ENCODE measurements around the gene FOXN3. TPM values are rescaled to one million over a fixed set of nuclear protein-coding genes. Genes with fewer than 3 reads are reported as not detected.

Gene FOXN3
- polyA plus RNA-seq, 1 of the 3 experiments (the other 2 are of a cell fraction), result 9.8 TPM

DNA sequence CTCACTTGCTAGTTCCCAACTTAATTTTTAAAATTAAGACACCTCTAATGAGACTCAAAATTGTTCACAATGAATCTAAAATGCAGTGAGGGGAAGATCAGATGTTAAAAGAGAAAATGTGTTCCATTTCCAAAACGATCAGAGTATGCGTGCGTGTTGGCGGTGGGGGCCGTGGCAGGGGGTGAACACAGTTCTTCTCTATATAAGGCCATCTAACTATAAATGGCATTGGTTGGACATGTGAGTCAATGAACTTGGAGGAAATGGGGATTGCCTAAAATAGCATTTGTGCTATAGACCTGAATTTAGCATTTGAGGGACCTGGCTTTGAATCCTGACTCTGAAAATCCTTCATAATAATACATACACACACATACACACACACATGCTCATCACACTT is 149.4 kb downstream of the FOXN3 start (continued):
- no peak for TF ChIP-seq MEF2A (IDR thresholded peaks at IDR 0.05; ENCODE audit: borderline replicate concordance, low read depth)

DNA sequence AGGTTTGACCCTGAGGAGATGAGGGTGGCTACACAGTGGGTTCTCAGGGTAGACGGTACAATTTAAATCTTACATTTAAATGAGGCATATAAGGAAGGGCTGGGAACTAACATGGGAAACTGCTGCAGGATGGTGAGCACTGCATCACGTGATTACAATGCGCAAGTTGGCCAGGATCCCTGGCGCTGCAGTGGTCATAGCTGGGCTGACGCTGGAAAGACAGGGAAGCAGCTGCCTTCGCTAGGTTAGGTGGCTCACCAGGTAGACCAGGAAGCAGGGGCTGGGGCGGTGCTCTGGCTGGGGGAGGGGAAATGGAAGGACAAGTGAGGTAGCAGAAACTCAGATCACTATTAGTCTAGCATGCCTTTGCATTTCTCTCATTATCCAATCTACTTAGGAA is 149.9 kb downstream of the FOXN3 start:
- POLR2A ChIA-PET, result no interaction called here
- no peaks in the 10 kb centered on the region for H3K9me2 ChIP-seq
- no peaks in the 10 kb centered on the region for H3K36me3 ChIP-seq (replicated peaks in 1 of 2; ENCODE audit: control insufficient read depth in 1 of 2, insufficient read depth in 2 of 2, low read length in 1 of 2)
- no peaks in the 10 kb centered on the region for H3K27me3 ChIP-seq (ENCODE audit: insufficient read depth)
- CTCF ChIA-PET, result no interaction called here
- peaks cover 4 to 23% of the 10 kb centered on the region in 2 experiments; a peak in 1 of 4 replicates for H3K4me1 ChIP-seq (ENCODE audit: control insufficient read depth in 1 of 2, insufficient read depth in 2 of 2, low read depth in 1 of 2, low read length in 1 of 2)
- TF ChIP-seq MXI1 (IDR thresholded peaks at IDR 0.05; ENCODE audit: low read depth, low read length), result no peak
- TF ChIP-seq, protein P1, sequence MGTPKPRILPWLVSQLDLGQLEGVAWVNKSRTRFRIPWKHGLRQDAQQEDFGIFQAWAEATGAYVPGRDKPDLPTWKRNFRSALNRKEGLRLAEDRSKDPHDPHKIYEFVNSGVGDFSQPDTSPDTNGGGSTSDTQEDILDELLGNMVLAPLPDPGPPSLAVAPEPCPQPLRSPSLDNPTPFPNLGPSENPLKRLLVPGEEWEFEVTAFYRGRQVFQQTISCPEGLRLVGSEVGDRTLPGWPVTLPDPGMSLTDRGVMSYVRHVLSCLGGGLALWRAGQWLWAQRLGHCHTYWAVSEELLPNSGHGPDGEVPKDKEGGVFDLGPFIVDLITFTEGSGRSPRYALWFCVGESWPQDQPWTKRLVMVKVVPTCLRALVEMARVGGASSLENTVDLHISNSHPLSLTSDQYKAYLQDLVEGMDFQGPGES (IDR thresholded peaks at IDR 0.05; ENCODE audit: low read depth, low read length), result no peak
- TF ChIP-seq CHD2 (IDR thresholded peaks at IDR 0.05; ENCODE audit: low read length, partially characterized antibody), result no peak
- TF ChIP-seq, protein P2, sequence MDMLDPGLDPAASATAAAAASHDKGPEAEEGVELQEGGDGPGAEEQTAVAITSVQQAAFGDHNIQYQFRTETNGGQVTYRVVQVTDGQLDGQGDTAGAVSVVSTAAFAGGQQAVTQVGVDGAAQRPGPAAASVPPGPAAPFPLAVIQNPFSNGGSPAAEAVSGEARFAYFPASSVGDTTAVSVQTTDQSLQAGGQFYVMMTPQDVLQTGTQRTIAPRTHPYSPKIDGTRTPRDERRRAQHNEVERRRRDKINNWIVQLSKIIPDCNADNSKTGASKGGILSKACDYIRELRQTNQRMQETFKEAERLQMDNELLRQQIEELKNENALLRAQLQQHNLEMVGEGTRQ (IDR thresholded peaks at IDR 0.05; ENCODE audit: borderline replicate concordance, low read depth, low read length), result no peak
- TF ChIP-seq MEF2A (IDR thresholded peaks at IDR 0.05; ENCODE audit: borderline replicate concordance, low read depth), result no peak
- TF ChIP-seq NFIC (IDR thresholded peaks at IDR 0.05; ENCODE audit: borderline replicate concordance), result no peak
- no peak for TF ChIP-seq ELF1 (IDR thresholded peaks at IDR 0.05)
- TF ChIP-seq, protein P3, sequence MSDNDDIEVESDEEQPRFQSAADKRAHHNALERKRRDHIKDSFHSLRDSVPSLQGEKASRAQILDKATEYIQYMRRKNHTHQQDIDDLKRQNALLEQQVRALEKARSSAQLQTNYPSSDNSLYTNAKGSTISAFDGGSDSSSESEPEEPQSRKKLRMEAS (IDR thresholded peaks at IDR 0.05; ENCODE audit: low read depth), result no peak
- TF ChIP-seq RAD21 (IDR thresholded peaks at IDR 0.05; ENCODE audit: low read length), result no peak
- no peak for TF ChIP-seq SMC3 (IDR thresholded peaks at IDR 0.05; ENCODE audit: low read depth, low read length)
- no peak for TF ChIP-seq GABPA (IDR thresholded peaks at IDR 0.05; ENCODE audit: low read depth)
- no peak for TF ChIP-seq FOXM1 (IDR thresholded peaks at IDR 0.05; ENCODE audit: low read depth)
- no peak for TF ChIP-seq RCOR1 (IDR thresholded peaks at IDR 0.05; ENCODE audit: low read length)
- TF ChIP-seq POLR2AphosphoS5 (IDR thresholded peaks at IDR 0.05; ENCODE audit: low read depth, low read length), result no peak
- TF ChIP-seq EP300 (IDR thresholded peaks at IDR 0.05; ENCODE audit: borderline replicate concordance in 1 of 2, low read depth in 1 of 2, low read length in 1 of 2), result no peak
- no peak for TF ChIP-seq RXRA (IDR thresholded peaks at IDR 0.05; ENCODE audit: borderline replicate concordance, low read depth)
- H3K79me2 ChIP-seq (ENCODE audit: insufficient read depth), result peaks cover 5% of the 10 kb centered on the region; the same call in 1 of the 2 replicates
- H4K20me1 ChIP-seq (ENCODE audit: insufficient read depth), result no peaks in the 10 kb centered on the region
- no peak overlapping the region for H2AFZ ChIP-seq (ENCODE audit: low read depth)
- no peak for DNase-seq
- H3K9ac ChIP-seq, result no peak overlapping the region
- H3K4me2 ChIP-seq, result no peak overlapping the region
- WGBS (ENCODE audit: low lambda C conversion rate), result 91% methylated on average over 6 of the region's 7 CpGs
- no peak overlapping the region for H3K4me3 ChIP-seq (ENCODE audit: low read depth in 2 of 2, low read length in 1 of 2)
- H3K27ac ChIP-seq (ENCODE audit: low read depth in 2 of 2, low read length in 1 of 2), result no peak overlapping the region
- H3F3A ChIP-seq (replicated peaks; ENCODE audit: insufficient read depth), result no peaks in the 10 kb centered on the region
- H3K9me3 ChIP-seq, result no peaks in the 10 kb centered on the region

All from SK-N-SH (cell line).